Activated T-helper 1 cell treated with anti-CD3 and anti-CD28 coated beads, Interleukin-2, amount 50 U/mL, for 16 hours (primary cell): ENCODE measurements around the gene OBP2A.

Experiments used
- DNase-seq, 2 donors: peaks; one replicate each; pipeline ENCODE4 v3.0.0-alpha.2; 2020; ENCODE audit warnings: low read depth in 1 of 2, low spot score in 1 of 2

The OBP2A gene

GRCh38 chr9:135551456-135551855 lies 5.5 kb downstream of the OBP2A start:
- DNase-seq = no peak

- DNase-seq = no peak
Measured at GRCh38 chr9:135552021-135552697, 6.2 kb downstream of the OBP2A start.

GRCh38 chr9:135552698-135553171 lies 6.8 kb downstream of the OBP2A start:
- no peak for DNase-seq

- DNase-seq = no peak
Measured at GRCh38 chr9:135554718-135555117, 8.8 kb downstream of the OBP2A start.

GRCh38 chr9:135555203-135555602 lies 9.3 kb downstream of the OBP2A start:
- no peak for DNase-seq

- no peak for DNase-seq
Measured at GRCh38 chr9:135555910-135556309, 10.0 kb downstream of the OBP2A start.

GRCh38 chr9:135559606-135560005 lies 13.7 kb downstream of the OBP2A start:
- no peak for DNase-seq

- no peak for DNase-seq
Measured at GRCh38 chr9:135561391-135562234, 15.7 kb downstream of the OBP2A start, which contains the start of gene PAEP. TSS of gene PAEP (plus strand) at chr9:135561756.

- no peak for DNase-seq
Measured at GRCh38 chr9:135562235-135562745, 16.4 kb downstream of the OBP2A start.

GRCh38 chr9:135563039-135563476 lies 17.1 kb downstream of the OBP2A start:
- no peak for DNase-seq

- no peak for DNase-seq
Measured at GRCh38 chr9:135563858-135564257, 17.9 kb downstream of the OBP2A start.

- DNase-seq = no peak
Measured at GRCh38 chr9:135565141-135565628, 19.3 kb downstream of the OBP2A start.

GRCh38 chr9:135565636-135566035 lies 19.7 kb downstream of the OBP2A start:
- no peak for DNase-seq

GRCh38 chr9:135566552-135566951 lies 20.6 kb downstream of the OBP2A start:
- no peak for DNase-seq

GRCh38 chr9:135567311-135567710 lies 21.4 kb downstream of the OBP2A start:
- DNase-seq = no peak

- no peak for DNase-seq
Measured at GRCh38 chr9:135568026-135568425, 22.1 kb downstream of the OBP2A start.

GRCh38 chr9:135570456-135570855 lies 24.5 kb downstream of the OBP2A start:
- no peak for DNase-seq

- no peak for DNase-seq
Measured at GRCh38 chr9:135572233-135572632, 26.3 kb downstream of the OBP2A start.

GRCh38 chr9:135573124-135573523 lies 27.2 kb downstream of the OBP2A start:
- DNase-seq = no peak

- DNase-seq = no peak
Measured at GRCh38 chr9:135574331-135574730, 28.4 kb downstream of the OBP2A start.

GRCh38 chr9:135574943-135575342 lies 29.0 kb downstream of the OBP2A start:
- no peak for DNase-seq
